Dermis blood vessel endothelial cell (primary cell): Measurements from ENCODE around the gene LRRC8E. TPM values are rescaled to one million over a fixed set of nuclear protein-coding genes. Genes with fewer than 3 reads are reported as not detected.
"Not testable (repeated sequence)": the region's sequence is repeated elsewhere in the genome, so short reads cannot be mapped to it uniquely, and the experiment has no call there.

Source experiments
- DNase-seq: peaks from one replicate; pipeline ENCODE4 v3.0.0; 2010
- total RNA-seq: library from RNA; depleted of rRNA; stranded (reverse); fragments of >200 nt; gene quantifications from 2 replicates; pipeline ENCODE4 v1.2.3, GENCODE V29; 2014

Gene LRRC8E
- total RNA-seq, 1 donor from 2014 or later: 0.51 TPM

DNA sequence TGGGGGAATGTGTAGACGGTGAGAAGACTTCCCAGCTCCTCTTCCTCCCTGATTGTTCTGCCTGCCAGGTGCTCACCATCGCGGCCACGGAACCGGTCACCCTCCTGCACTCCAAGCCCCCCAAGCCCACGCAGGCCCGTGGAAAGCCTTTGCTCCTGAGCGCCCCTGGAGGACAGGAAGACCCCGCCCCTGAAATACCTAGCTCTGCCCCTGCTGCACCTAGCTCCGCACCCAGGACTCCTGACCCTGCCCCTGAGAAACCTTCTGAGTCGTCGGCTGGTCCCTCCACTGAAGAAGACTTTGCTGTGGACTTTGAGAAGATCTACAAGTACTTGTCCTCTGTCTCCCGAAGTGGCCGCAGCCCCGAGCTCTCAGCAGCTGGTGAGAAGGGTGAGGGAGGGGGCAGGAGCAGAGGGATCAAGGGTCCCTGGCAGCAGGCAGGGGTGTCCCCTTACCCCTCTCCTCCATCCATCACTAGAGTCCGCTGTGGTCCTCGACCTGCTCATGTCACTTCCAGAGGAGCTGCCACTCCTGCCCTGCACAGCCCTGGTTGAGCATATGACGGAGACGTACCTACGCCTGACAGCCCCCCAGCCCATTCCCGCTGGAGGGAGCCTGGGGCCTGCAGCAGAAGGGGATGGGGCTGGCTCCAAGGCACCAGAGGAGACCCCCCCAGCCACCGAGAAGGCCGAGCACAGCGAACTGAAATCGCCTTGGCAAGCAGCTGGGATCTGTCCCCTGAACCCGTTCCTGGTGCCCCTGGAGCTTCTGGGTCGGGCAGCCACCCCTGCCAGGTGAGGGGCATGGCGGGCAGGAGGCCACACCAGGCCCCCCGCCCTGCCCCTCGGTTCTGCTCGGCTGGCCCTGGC is 33.9 kb downstream of the LRRC8E start:
- no peak for DNase-seq

DNA sequence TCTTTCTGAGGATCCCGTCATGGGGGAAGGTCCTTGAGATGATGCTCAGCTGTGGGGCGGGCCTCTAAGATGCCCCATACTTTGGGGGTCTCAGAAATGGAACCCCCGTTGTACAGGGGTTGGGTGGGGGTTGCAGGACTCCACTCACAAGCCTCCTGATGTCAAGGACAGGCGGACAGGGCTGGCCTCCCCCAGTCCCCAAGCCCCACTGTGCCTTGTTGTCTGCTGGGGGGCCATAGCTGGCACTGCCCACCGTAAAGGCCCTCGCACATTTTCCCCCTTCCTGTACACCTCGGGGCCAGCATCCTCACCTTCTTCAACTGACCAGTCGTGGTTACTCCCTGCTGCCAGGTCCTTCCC is 34.5 kb downstream of the LRRC8E start:
- no peak for DNase-seq

DNA sequence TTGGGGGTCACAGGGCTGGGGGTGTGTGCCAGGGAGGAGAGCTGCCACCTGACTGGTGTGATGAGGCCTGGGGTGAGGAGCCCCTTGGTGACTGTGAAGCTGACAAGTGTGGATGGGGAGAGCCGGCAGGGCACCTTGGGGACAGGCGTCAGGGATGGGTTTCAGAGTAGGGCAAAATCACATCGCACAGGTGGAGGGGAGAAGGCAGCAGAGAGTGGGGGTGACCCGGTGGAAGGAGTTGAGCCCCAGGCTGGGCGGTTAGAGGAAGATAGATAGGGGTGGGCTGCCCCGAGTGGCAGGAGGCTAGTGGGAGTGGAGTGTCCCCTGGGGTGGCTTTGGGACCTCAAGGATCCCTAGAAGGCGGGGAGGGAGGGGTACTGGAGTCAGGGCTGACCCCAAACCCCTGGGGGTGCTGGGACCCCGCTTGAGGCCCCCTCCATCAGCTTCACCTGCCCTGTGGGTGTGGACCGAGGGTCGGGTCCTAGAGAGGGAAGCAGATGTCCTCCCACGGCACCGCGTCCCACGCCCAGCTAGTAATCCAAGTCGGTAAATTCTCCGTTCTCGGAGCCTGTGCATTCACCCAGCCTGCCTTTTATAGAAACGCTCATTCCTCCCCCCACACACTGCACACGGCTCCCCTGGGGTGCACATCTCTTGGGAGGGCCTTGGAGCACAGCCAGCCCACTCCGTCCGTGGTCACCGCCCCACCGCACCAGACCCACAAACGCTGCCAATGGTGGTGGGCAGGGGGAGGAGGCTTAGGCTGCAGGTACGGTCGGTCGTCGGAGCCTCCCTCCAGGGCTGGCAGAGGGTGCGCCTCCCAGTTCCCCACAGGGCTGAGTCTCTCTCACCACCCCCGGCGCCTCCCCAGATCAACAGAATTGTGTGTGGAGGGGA is 35.2 kb downstream of the LRRC8E start:
- DNase-seq: no peak

DNA sequence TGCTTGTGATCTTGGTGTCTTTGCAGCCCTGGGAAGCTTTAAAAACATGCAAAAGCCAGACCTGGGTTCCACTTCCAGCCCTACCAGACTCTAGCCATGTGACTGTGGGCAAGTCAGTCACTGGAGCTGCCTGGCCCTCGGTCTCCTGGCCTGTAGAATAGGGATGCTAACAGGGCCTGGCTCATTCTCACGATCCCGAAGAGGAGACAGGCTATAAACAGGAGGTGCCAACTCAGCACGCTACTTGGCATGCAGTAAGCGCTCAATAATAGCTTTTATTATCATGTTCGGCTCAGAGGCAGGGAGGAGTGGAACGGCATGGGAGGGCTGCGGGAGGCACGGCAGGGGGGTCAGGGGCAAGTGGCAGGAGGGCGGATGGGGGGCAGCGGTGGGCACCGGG is 35.9 kb downstream of the LRRC8E start:
- no peak for DNase-seq

DNA sequence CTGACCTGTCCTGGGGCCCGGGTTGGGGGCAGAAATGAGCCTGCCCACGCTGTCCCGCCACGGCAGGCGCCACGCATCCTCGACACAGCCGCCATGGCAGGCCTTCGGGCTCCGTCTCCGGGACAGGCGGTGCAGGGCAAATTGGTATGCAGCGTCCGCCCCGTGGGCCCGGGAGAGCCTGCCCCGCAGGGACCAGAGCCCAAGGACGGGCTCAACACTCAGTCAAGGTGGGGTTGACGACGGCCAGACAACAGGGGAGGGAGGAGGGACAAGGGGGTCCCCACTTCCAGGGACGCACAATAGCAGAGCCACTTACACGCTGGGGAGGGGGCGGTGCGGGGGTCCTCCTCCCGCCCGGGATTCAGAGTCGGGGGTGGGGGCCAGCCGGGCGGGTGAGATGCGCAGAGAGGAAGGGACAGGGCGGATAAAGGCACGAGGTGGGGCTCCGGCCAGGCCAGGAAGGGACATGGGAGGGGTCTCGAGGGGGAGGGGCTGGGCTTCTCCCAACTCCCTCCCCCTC is 36.4 kb downstream of the LRRC8E start:
- no peak for DNase-seq

DNA sequence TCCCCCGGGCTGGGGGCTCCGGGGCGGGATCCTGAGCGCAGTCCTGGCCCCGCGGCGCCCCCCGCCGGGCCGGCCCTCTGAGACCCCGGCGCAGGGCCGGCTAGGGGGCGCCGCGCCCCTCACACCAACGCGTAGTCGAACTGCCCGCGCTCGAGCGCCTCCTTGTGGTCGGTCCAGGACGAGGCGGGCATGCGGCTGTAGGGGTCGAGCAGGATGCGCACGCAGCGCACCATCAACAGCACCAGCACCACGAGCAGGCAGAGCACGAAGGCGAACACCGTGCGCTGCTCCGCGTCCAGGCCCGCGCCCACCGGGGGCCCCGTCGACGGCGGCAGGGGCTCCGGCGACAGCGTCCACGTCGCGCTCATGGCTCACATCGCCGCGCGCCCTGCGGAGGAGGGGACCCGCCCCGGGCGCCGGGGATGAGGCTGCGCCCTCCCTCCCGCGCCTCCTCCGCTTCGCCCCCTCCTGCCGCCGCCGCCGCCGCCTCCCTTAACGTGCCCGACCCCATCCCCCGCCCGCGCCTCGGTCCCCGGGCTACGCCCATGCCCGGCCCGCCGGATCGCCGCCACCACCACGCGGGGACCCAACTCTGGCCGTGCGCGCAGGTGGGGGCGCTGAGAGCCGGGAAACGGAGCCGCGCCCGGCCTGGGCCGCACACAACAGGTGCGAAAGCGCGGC is 37.0 kb downstream of the LRRC8E start:
- peak; percentile 86 for DNase-seq

DNA sequence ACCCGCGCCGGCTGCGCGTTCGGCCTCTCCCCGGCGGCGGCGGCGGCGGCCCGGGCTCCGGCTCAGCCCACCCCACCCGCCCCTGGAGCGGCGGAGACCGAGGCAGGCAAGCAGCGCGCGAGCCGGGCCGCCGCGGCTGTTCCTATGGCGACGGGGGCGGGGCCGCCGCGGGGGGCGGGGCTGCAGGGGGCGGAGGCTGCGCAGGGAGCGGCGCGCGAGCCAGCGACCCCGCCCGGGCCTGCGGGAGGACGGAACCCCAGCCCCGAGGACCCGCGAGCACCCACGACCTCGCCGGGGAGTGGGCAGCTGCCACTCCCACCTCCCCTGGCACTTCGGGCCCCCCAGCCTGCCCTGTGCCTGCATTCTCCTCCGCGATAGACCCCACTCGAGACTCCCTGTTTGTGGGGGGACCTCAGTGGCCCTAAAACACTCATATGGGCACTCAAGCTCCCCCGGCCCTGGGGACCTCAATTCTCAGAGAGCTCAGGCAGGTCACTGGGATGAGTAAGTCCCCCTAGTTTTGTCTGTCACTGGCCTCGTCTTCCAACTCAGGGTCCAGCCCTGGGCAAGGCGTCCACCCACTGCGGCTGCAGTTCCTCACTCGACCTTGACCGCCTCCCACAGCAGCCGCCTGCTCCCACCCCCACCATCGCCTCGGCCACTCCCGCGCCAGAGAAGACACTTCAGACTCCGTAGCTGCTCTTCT is 37.9 kb downstream of the LRRC8E start, which contains the start of gene CTXN1:
Gene CTXN1 (minus strand): TSS at position 115 of the 706 bp plus-strand sequence. CDS start 597 bp downstream, outside the sequence.
- peak; percentile 71 for DNase-seq

DNA sequence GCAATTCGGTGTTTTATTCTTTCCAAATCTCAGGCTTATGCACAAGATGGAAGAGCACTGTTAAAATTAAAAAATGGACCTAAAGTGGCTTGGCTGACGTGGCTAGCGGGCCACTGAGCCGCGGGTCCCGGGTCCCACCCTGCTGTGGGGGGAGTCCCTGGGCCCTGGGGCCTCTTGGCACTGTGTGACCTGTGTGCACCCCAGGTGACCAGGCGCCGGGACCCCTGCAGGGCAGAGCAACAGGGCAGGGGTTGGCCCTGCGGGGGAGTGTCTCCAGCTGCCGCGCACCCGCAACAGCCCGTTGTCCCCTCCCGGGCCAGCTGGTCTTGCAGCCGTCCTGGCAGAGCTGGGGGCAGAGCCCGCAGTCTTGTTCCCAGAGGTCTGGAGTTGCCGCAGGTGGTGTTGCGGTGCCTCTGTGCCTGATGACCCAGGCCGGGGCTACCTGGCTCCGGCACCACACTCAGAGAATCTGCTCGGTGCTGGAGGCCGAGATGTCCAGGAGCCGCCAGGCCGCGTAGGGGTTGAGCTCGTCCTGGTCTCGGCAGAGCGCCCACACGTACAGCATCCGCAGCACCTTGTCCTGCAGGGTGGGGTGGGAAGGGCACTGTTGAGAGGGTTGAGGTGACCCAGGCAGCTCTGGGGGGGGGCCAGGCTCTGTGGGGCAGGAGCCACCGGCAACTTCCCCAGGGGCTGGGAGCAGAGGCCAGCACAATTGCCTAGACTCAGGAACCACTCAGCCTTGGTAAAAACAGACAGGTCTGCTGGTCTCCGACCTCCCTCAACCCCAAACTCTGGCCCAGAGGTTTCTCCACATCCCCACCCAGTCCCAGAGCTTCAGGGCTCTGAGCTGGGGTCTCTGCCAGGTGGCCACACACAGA is 38.7 kb downstream of the LRRC8E start:
- DNase-seq: no peak

DNA sequence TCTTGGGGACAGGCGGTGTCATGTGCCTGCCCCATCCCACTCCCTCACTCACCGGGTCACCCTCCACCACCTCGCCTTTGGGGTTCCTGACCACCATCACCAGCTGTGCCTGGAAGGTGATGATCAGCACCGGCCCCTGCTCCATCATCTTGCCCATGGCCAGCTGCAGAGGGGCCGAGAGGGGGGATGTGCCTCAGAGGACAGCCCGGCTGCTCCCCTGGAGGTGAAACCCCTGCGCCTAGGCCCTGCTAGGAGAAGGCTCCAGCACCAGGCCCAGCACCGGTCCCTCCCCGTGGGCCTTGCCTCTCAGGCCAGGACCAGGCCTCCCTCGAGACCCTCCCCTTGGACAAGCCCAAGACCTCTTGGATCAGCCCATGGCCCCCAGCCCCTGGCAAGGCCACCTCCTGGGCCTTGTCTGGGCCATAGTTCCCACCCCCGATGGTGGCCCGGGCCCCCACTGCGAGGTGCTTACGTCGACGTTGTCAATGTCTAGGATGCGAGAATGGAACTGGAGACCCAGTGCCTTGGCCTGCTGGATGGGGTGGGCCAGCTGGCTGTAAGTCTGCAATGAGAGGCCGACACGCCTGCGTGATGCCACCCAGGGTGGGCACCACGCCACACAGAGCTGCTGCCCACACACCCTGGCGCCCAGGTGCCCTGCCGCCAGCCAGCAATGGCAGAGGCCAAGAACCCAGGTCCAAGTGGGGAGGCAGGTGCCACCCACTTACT is 39.5 kb downstream of the LRRC8E start:
- no peak for DNase-seq

DNA sequence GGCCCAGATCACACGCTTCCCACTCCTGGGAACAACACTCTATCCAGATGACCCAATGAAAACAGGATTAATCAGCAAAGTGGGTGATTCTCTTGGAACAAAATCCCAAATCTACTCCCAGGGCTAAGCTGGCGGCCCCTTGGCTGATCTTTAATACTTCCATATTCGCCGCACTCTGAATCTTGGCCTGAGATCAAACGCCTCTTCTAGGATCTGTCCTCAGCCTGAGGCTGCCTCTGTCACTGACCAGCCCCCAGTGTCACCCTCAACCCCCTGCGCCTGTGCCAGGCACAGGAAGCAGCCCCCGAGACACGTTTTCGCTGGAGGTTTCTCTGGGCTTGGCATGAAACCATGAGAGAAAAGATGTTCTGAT is 40.0 kb downstream of the LRRC8E start:
- DNase-seq: no peak

DNA sequence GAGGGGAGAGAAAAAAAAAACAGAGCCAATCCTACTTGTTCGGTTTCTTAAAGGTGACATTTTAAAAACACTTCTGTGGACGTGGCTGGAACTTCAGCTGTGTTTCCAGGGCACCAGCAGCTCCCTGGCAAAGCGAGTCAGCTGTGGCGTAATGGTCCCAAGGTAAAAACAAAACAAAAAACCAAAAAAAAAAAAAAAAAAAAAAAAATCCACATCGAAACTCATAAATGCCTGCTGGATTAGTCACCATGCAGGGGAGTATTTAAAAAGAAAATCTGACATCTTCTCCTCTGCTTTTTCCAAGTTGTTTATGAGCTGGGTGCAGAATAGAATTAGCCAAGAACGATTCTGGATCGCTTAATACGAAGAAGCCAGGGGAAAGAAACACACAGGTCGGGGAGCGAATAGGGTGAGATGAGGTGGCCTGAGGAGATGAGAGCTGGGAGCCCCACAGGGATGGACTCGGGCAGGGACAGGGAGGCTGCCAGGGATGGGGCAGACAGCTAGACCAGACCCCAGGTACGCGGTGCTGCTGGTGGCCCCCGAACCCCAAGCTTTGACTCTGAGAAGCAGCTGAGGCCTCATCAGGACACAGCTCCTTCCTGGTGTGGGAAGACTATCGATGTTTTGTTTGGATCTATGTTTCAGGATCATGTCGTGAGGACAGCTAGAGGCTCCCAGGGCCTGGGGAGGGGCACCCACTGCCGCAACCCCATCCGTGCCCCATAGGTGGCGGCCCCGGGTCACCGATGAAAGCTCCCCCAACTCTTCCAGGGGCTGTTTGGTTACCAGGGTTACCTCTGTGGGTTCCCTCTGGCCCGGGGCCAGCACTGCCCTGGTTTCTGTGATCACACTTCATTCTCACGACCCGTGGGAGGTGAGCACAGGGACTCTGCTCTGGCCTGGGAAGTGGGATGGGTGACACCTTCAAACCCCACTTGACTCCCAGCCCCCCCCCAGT is 40.7 kb downstream of the LRRC8E start:
- peak; percentile 72 for DNase-seq

DNA sequence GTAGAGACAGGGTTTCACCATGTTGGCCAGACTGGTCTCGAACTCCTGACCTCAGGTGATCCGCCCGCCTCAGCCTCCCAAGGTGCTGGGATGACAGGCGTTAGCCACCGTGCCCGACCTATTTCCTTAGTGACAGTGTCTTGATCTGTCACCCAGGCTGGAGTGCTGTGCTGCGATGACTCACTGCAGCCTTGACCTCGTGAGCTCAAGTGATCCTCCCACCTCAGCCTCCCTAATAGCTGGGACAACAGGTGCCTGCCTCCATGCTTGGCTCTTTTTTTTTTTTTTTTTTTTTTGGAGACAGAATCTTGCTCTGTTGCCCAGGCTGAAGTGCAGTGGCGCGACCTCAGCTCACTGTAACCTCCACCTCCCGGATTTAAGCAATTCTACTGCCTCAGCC is 41.7 kb downstream of the LRRC8E start:
- not testable (repeated sequence) for DNase-seq

DNA sequence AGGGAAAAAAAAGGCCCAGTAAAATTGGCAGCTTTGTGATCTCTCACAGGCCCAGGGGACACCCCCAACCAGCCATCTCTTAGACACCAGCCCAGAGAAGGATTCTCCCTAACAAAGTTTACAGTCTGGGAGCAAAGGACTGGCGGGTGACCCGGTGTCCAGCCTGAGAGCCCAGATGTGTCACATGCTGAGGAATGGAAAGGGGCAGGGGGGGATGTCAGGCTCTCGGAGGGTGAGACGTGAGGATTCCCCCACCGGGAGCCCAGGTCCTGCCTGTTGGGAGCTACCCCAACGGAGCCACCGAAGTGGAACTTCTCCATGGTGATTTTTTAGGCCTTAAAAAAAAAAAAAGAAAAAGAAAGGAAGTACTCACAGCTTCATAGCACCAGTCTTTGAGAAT is 42.5 kb downstream of the LRRC8E start:
- no peak for DNase-seq

DNA sequence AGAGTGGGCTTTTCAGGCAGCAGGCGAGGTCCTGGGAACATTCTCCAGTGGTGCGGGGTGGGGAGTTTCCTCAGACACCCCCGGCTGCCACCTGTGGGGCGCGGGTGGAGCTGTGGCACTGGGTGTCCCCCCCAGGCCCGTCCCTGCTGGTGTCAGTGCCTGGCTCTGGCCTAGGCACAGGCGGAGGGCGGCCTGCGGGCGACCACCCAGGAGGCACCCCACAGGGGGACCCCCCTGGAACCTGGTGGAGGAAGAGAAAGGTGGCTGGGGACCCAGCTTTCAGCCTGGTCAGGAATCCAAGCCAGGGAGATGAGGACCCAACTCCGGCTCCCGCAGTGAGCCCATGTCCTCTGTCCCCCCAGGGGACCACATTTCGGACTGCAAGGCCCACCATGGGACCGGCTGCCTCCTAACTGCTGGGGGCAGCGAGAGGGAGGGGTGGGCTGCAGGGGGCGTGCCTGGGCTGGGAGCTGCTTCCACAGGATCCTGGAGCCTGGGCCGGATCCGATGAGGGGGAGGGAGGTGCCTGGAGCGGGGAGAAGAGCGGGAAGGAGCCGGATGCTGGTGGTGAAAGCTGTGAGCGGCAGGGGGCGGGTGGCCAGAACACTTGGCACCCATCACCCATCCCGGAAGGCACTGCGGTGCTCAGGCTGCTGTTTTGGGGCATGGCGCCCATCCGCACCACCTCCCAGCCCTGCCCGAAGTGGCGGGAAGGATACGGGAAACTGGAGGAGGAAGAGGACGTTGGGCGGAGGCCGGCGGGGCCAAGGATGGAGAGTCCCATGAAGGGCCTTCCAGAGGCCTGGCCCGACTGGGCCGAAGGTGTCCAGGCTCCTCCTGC is 43.1 kb downstream of the LRRC8E start:
- no peak for DNase-seq

DNA sequence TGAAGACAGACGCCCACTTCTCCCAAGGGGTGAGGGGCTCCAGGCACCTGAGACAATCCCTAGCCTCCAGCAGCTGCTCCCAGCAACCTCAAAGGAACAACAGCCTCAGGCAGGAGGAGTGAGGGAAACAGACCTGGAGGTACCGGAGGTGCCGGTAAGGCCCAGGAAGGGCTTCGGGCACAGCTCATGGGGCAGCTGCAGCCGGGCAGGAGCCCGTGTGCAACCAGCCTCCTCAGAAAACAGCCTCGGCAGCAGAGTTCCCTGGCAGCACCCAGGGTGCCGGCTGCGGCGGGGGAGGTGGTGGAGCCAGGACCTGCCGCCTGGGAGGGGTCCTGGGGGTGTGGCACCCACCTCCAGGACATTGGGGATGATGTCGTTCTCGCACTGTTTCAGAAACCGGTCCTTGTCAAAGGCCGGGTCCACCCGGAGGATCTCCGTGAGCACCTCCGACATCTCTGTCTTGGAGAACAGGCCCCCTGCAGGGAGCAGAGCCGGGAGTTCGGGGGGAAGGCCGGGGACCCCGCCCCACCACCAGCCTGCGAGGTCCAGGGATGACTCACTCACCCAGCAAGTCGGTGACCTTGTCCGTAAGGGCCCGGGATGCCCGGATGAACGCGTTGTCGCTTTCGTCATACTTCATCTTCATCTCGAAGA is 44.1 kb downstream of the LRRC8E start:
- DNase-seq: no peak

DNA sequence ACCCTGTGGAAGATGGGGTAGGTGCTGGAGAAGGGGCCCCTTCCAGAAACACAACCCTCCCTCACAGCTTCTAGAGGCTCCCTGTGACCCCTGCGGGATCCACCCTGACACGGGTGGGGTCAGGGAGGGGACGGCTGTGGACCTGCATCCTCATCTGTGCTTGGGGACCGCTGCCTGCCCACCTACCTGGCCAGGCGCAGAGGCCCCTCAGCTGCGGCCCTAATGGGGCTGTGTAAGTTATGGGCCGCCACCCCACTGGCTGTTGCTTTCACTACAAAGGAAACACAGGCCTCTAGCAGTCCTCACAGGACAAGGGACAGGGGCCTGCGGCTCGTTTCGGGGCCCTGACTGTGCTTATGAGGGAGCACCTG is 44.6 kb downstream of the LRRC8E start:
- DNase-seq: no peak

DNA sequence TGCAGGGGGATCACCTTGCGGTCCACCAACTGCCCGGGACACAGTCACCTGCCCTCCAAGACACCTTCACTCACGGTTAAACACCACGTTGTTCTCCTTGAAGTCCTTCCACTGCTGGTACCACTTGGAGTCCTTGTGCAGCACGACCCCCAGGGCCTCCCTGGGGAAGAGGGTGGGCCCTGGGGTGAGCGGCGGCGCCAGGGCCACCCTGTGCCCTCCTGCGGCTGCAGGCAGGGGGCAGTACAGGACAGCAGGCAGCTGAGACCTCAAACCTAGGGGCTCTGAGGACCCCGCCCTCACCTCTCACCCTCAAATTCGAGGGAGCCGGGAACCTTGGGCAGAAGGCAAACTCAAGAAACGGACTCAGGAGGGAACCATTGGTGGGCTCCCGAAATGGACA is 45.1 kb downstream of the LRRC8E start:
- DNase-seq: no peak
